NCI-H82 (cell line): Measurements from ENCODE around the gene DNM3.

Source experiments
- DNase-seq: peaks from one replicate; lab custom pipeline; 2025; lab: John Stamatoyannopoulos, UW

DNM3 gene

DNA sequence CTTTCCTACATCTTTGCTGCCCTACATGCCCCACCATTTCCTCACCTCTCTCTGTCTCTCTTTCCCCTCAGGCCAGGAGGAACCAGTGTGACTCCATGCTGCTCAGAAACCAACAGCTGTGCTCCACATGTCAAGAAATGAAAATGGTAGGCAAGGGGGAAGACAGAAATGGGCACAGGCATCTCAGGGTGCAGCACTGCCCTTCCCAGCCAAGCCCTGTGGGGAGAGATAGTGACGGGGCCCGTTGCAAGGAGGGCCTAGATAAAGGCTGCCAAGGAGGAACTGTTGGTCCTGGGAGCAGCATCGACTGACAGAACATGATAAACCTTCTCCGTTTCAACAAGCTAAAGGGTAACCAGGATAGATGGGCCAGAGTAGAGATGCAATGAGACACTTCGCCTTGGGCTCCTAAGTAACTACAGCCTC, 615.1 kb downstream of the DNM3 start:
- DNase-seq: no peak

DNA sequence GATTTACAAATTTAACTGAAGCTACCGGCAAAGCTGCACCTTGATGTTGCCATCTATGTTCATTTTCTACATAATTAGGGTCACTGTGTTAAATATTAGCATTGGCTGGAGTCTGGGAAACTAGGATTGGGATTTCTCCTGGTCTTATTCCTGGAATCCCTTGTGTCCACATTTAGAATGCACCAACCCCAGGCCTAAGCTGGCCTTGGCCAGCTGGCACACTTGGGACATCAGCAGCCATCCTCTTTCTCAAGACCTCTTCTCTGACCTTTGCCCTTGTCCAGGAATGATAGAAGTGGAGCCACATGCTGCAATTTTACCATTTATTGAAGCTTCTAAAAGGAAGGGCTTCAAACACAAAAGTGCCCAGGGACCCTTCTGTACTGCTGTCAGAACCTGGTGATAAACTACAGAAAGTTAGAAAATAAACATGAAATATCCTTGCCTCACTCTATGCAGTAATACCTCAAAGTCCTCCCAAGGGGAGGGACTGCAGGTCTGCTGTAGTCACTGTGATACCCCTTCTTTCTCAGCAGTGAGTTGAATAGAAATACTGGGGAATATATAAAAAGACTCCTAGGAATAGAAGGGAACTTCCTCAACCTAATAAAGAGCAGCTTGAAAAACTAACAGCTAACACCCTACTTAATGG, 616.3 kb downstream of the DNM3 start:
- DNase-seq: no peak

DNA sequence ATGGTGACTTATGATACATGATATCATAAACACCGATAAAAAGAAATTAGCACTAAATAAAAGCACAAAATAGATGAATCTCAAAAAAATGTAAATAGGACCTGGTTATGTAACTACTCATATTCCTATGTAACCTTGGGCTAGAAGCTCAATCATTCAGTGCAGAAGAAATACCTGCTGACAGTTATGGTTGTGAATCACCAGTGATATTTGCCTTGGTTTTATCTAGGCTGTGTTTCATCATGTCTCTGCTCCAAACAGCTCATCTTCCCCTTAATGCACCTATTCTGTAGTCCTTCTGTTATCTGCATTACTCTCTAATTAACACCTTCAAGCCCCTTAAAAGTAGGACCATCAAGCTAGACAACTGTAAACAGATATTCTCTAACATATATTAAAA, 618.9 kb downstream of the DNM3 start:
- no peak for DNase-seq

GRCh38 chr1:172460887-172461315, 619.6 kb downstream of the DNM3 start:
- no peak for DNase-seq
